Neuronal stem cell (in vitro differentiated cells): ENCODE measurements around the gene PIEZO2.
A peak's percentile ranks its signal among the peaks of the same experiment; 100 is the strongest.

Source experiments
- DNase-seq: peaks from one replicate; pipeline ENCODE4 v3.0.0-alpha.2; 2013; ENCODE audit warnings: low spot score
- H2AFZ ChIP-seq: one replicate; pipeline ENCODE4 v1.6.1; 2013; ENCODE audit warnings: mild to moderate bottlenecking, low read length, inconsistent platforms
- H2AK5ac ChIP-seq: 2 replicates; pipeline ENCODE4 v1.6.1; 2013; ENCODE audit warnings: low read depth, mild to moderate bottlenecking, inconsistent platforms, low read length, moderate library complexity, mixed read lengths
- H2BK120ac ChIP-seq: 2 replicates; pipeline ENCODE4 v1.6.1; 2013; ENCODE audit warnings: low read depth, mild to moderate bottlenecking, inconsistent platforms, low read length, moderate library complexity, mixed read lengths
- H2BK12ac ChIP-seq: one replicate; pipeline ENCODE4 v1.6.1; 2013; ENCODE audit warnings: low read length, inconsistent platforms
- H2BK15ac ChIP-seq: 2 replicates; pipeline ENCODE4 v1.6.1; 2013; ENCODE audit warnings: mild to moderate bottlenecking, low read length, inconsistent platforms, mixed read lengths
- H2BK5ac ChIP-seq: one replicate; pipeline ENCODE4 v1.6.1; 2013; ENCODE audit warnings: inconsistent platforms, mild to moderate bottlenecking, low read length, moderate library complexity
- H3K14ac ChIP-seq: one replicate; pipeline ENCODE4 v1.6.1; 2013; ENCODE audit warnings: low read length, inconsistent platforms
- H3K18ac ChIP-seq: 2 replicates; pipeline ENCODE4 v1.6.1; 2013; ENCODE audit warnings: low read length, inconsistent platforms
- H3K23ac ChIP-seq: 2 replicates; pipeline ENCODE4 v1.6.1; 2013; ENCODE audit warnings: low read depth, mild to moderate bottlenecking, mixed read lengths, low read length, inconsistent platforms; ENCODE audit not compliant: poor library complexity
- H3K27ac ChIP-seq: replicated peaks from 3 replicates; pipeline ENCODE4 v1.5.1; 2013; ENCODE audit warnings: low read length, inconsistent platforms
- H3K27me3 ChIP-seq, 3 experiments: 2 replicates each; pipeline ENCODE4 v1.6.1; 2013; ENCODE audit warnings: low read length in 3 of 3, mild to moderate bottlenecking in 2 of 3, inconsistent platforms in 1 of 3, low read depth in 1 of 3, mixed read lengths in 1 of 3, moderate library complexity in 1 of 3; ENCODE audit not compliant: control insufficient read depth in 3 of 3, insufficient read depth in 3 of 3
- H3K36me3 ChIP-seq, 2 donors: replicated peaks in 1 of 2; 2 replicates each; pipeline ENCODE4 v1.6.1; 2013; ENCODE audit warnings: low read length in 2 of 2; ENCODE audit not compliant: control insufficient read depth in 2 of 2, insufficient read depth in 2 of 2
- H3K4ac ChIP-seq: 2 replicates; pipeline ENCODE4 v1.6.1; 2013; ENCODE audit warnings: inconsistent platforms, mild to moderate bottlenecking, low read length, moderate library complexity
- H3K4me1 ChIP-seq, 2 donors: 1 replicate in 1 of 2; 2 replicates in 1 of 2; pipeline ENCODE4 v1.6.1; 2013; ENCODE audit warnings: low read length in 2 of 2, low read depth in 1 of 2; ENCODE audit not compliant: control insufficient read depth in 2 of 2, insufficient read depth in 1 of 2
- H3K4me2 ChIP-seq: one replicate; pipeline ENCODE4 v1.6.1; 2013; ENCODE audit warnings: mild to moderate bottlenecking, low read length, inconsistent platforms; ENCODE audit not compliant: insufficient read depth, poor library complexity, severe bottlenecking
- H3K4me3 ChIP-seq, 2 donors: 2 replicates each; pipeline ENCODE4 v1.5.1; 2013; ENCODE audit warnings: low read length in 2 of 2, mild to moderate bottlenecking in 2 of 2, inconsistent platforms in 1 of 2, moderate library complexity in 1 of 2
- H3K79me1 ChIP-seq: one replicate; pipeline ENCODE4 v1.6.1; 2013; ENCODE audit warnings: low read depth, mild to moderate bottlenecking, inconsistent platforms, low read length, moderate library complexity
- H3K9ac ChIP-seq: one replicate; pipeline ENCODE4 v1.6.1; 2013; ENCODE audit warnings: mild to moderate bottlenecking, low read depth, low read length, inconsistent platforms; ENCODE audit not compliant: poor library complexity
- H3K9me3 ChIP-seq, 2 donors: replicated peaks in 1 of 2; 2 replicates each; pipeline versions ENCODE3 to v1.6.1; 2013; ENCODE audit warnings: low read length in 2 of 2, mild to moderate bottlenecking in 2 of 2, inconsistent platforms in 1 of 2, low read depth in 1 of 2, mixed read lengths in 1 of 2, moderate library complexity in 1 of 2; ENCODE audit not compliant: control insufficient read depth in 2 of 2, insufficient read depth in 1 of 2
- H4K8ac ChIP-seq: one replicate; pipeline ENCODE4 v1.6.1; 2013; ENCODE audit warnings: low read depth, mild to moderate bottlenecking, inconsistent platforms, low read length, moderate library complexity
- H4K91ac ChIP-seq: one replicate; pipeline ENCODE4 v1.6.1; 2013; ENCODE audit warnings: low read length, low read depth, mild to moderate bottlenecking, inconsistent platforms; ENCODE audit not compliant: poor library complexity
- WGBS, 2 donors: extraction: QIAGEN DNeasy Blood & Tissue Kit; methylation state at CpG; one replicate each; pipeline ENCODE4 v1.1.7; 2013; ENCODE audit warnings: missing lambda C conversion rate in 2 of 2, mixed read lengths in 1 of 2; ENCODE audit not compliant: insufficient read length in 2 of 2, insufficient replicate concordance in 1 of 2; ENCODE audit errors: extremely low coverage in 2 of 2; 5-methylcytosine and 5-hydroxymethylcytosine counted together

PIEZO2 gene

DNA sequence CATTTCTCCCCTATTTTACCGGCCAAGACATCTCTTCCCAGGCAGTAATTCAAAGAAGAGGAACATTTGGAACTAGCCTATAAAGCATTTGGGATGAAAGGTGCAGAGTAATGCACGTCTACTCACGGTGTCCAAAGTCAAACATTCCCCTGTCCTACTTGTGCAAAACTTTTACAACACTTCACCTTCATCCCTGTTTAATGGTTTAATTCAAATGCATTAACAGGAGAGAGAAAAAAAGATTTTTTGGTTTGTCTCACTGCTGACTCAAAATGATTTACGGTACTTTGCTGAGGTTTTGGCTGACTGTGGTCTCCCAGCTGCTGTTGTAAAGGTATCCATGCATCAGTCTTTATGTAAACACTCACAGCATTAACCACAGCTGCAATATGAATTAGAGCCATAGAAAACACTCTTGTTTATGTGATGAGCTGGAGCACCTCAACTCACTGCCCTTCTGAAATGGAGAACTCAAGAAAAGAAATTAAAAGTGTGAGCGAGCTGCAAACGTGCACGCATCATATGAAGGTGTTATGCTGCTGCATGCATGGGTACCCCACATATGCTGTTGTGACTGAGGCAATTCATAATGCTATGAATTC, 220.5 kb downstream of the PIEZO2 start:
- Histone ChIP-seq H2AK5ac (no peak overlapping the region), H3K36me3 (no peaks in the 10 kb centered on the region), H3K79me1 (no peaks in the 10 kb centered on the region), H3K4me1 (peaks cover 0 to 11% of the 10 kb centered on the region in 2 donors), H2BK15ac (no peak overlapping the region), H3K9ac (no peak overlapping the region), H3K4me2 (no peak overlapping the region), H3K9me3 (no peaks in the 10 kb centered on the region), H3K18ac (no peak overlapping the region), H3K23ac (no peak overlapping the region), H2BK12ac (no peak overlapping the region), H3K27me3 (no peaks in the 10 kb centered on the region), H2AFZ (no peak overlapping the region), H4K8ac (no peak overlapping the region), H2BK120ac (no peak overlapping the region), H3K14ac (no peak overlapping the region), H2BK5ac (no peak overlapping the region), H3K4me3 (no peak overlapping the region), H4K91ac (no peak overlapping the region), H3K4ac (no peak overlapping the region), H3K27ac (no peak overlapping the region)
- DNase-seq: no peak
- WGBS, 2 donors: no CpG with 5 or more reads among the region's 7 CpGs

- Histone ChIP-seq H3K9me3 (no peaks in the 10 kb centered on the region), H2BK120ac (no peak overlapping the region), H3K4me3 (no peak overlapping the region), H4K8ac (no peak overlapping the region), H3K23ac (no peak overlapping the region), H3K36me3 (no peaks in the 10 kb centered on the region), H2BK15ac (no peak overlapping the region), H3K79me1 (no peaks in the 10 kb centered on the region), H3K18ac (no peak overlapping the region), H2BK12ac (no peak overlapping the region), H3K9ac (no peak overlapping the region), H3K4ac (no peak overlapping the region), H3K14ac (no peak overlapping the region), H4K91ac (no peak overlapping the region), H3K27ac (no peak overlapping the region), H2BK5ac (no peak overlapping the region), H2AFZ (peak overlapping the region; percentile 60), H3K4me1 (peaks cover 0 to 11% of the 10 kb centered on the region in 2 donors), H3K4me2 (no peak overlapping the region), H3K27me3 (no peaks in the 10 kb centered on the region), H2AK5ac (no peak overlapping the region)
- no peak for DNase-seq
- WGBS, 2 donors: no CpG with 5 or more reads among the region's 8 CpGs
Measured at GRCh38 chr18:10928011-10928771, 221.2 kb downstream of the PIEZO2 start.

- DNase-seq: no peak
- Histone ChIP-seq H3K4me2 (no peak overlapping the region), H3K9me3 (no peaks in the 10 kb centered on the region), H2BK5ac (no peak overlapping the region), H3K14ac (no peak overlapping the region), H4K8ac (no peak overlapping the region), H2BK12ac (no peak overlapping the region), H3K4me1 (peaks cover 0 to 11% of the 10 kb centered on the region in 2 donors), H4K91ac (no peak overlapping the region), H3K4ac (no peak overlapping the region), H2AK5ac (no peak overlapping the region), H2AFZ (peak overlapping the region; percentile 88), H3K27me3 (no peaks in the 10 kb centered on the region), H3K36me3 (no peaks in the 10 kb centered on the region), H3K9ac (no peak overlapping the region), H3K27ac (no peak overlapping the region), H3K4me3 (peak overlapping the region in 1 of 2 donors; percentile 3), H3K18ac (no peak overlapping the region), H3K79me1 (no peaks in the 10 kb centered on the region), H3K23ac (no peak overlapping the region), H2BK120ac (no peak overlapping the region), H2BK15ac (no peak overlapping the region)
- no CpG with 5 or more reads among the region's 12 CpGs for WGBS, 2 donors
Measured at GRCh38 chr18:10927286-10927992, 221.9 kb downstream of the PIEZO2 start.

DNA sequence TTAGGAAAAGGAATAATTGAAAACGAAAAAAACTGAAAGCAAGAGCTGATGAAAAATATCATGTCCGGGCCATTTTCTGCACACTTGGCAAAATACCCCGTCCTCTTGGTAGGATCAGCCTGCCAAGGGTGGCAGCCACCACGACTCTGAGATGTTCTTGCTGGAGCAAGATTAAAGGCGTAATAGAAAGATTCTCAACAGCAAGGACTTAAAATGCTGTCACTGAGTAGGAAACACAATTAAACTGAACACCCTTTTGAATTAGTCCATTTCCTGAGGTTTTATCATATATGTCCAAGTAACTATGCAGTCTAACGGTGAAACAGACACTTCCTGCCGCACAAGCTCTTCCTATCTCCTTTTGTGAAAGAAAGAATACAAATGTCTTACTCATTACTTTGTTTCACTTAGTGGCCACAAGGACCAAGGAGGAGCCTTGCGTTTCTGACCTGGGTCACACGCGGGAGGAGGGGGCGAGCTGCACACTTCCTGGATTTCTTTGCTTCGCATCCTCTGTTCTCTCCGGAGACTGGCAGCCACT, 222.7 kb downstream of the PIEZO2 start:
- H2AFZ ChIP-seq: peak overlapping the region; percentile 88
- no peak overlapping the region for H3K14ac ChIP-seq
- peak overlapping the region in 1 of 2 donors; percentile 3 for H3K4me3 ChIP-seq
- no peak overlapping the region for H2BK120ac ChIP-seq
- H3K18ac ChIP-seq: no peak overlapping the region
- H4K8ac ChIP-seq: no peak overlapping the region
- no peaks in the 10 kb centered on the region for H3K9me3 ChIP-seq
- peaks cover 0 to 11% of the 10 kb centered on the region in 2 donors for H3K4me1 ChIP-seq
- no peak for DNase-seq
- H2BK15ac ChIP-seq: no peak overlapping the region
- no peak overlapping the region for H3K9ac ChIP-seq
- no peak overlapping the region for H3K4ac ChIP-seq
- no peak overlapping the region for H2BK12ac ChIP-seq
- H2AK5ac ChIP-seq: no peak overlapping the region
- no peaks in the 10 kb centered on the region for H3K79me1 ChIP-seq
- H3K27me3 ChIP-seq: no peaks in the 10 kb centered on the region
- H3K27ac ChIP-seq: no peak overlapping the region
- no peaks in the 10 kb centered on the region for H3K36me3 ChIP-seq
- WGBS, 2 donors: no CpG with 5 or more reads among the region's 13 CpGs
- no peak overlapping the region for H4K91ac ChIP-seq
- H3K4me2 ChIP-seq: no peak overlapping the region
- no peak overlapping the region for H2BK5ac ChIP-seq
- H3K23ac ChIP-seq: no peak overlapping the region
